H9 (cell line): Measurements from ENCODE around the gene DCTN5. TPM values are rescaled to one million over a fixed set of nuclear protein-coding genes. Genes with fewer than 3 reads are reported as not detected.
A peak's percentile ranks its signal among the peaks of the same experiment; 100 is the strongest.

Experiments used
- DNase-seq: peaks from one replicate; pipeline ENCODE4 v3.0.0-alpha.2; 2017
- H2AFZ ChIP-seq: one replicate; pipeline ENCODE4 v1.6.1; 2013; ENCODE audit warnings: mild to moderate bottlenecking, low read length, control low read depth, moderate library complexity
- H2AK5ac ChIP-seq: 2 replicates; pipeline ENCODE4 v1.6.1; 2013; ENCODE audit warnings: low read length, control low read depth, mixed read lengths; ENCODE audit not compliant: insufficient read length
- H2BK120ac ChIP-seq: one replicate; pipeline ENCODE4 v1.6.1; 2013; ENCODE audit warnings: low read depth, mild to moderate bottlenecking, low read length, control low read depth, inconsistent platforms; ENCODE audit not compliant: poor library complexity, severe bottlenecking
- H2BK12ac ChIP-seq: 2 replicates; pipeline ENCODE4 v1.6.1; 2013; ENCODE audit warnings: low read length, control low read depth, mixed read lengths, low read depth; ENCODE audit not compliant: insufficient read length
- H2BK15ac ChIP-seq: 2 replicates; pipeline ENCODE4 v1.6.1; 2013; ENCODE audit warnings: low read depth, low read length, control low read depth
- H2BK20ac ChIP-seq: one replicate; pipeline ENCODE4 v1.6.1; 2013; ENCODE audit warnings: low read depth, mild to moderate bottlenecking, low read length, control low read depth, inconsistent platforms; ENCODE audit not compliant: poor library complexity, severe bottlenecking
- H2BK5ac ChIP-seq: 2 replicates; pipeline ENCODE4 v1.6.1; 2013; ENCODE audit warnings: low read length, control low read depth, mixed read lengths; ENCODE audit not compliant: insufficient read length
- H3K14ac ChIP-seq: 2 replicates; pipeline ENCODE4 v1.6.1; 2013; ENCODE audit warnings: low read length, control low read depth; ENCODE audit not compliant: insufficient read depth
- H3K18ac ChIP-seq: 2 replicates; pipeline ENCODE4 v1.6.1; 2013; ENCODE audit warnings: low read depth, mild to moderate bottlenecking, mixed read lengths, low read length, control low read depth; ENCODE audit not compliant: insufficient read length
- H3K23ac ChIP-seq: 2 replicates; pipeline ENCODE4 v1.6.1; 2013; ENCODE audit warnings: low read length, control low read depth, mixed read lengths, low read depth; ENCODE audit not compliant: insufficient read length
- H3K23me2 ChIP-seq: 2 replicates; pipeline ENCODE4 v1.6.1; 2013; ENCODE audit warnings: low read depth, mild to moderate bottlenecking, mixed read lengths, low read length, control low read depth; ENCODE audit not compliant: insufficient read length, poor library complexity, severe bottlenecking
- H3K27ac ChIP-seq: 2 replicates; pipeline ENCODE4 v1.5.1; 2013; ENCODE audit warnings: low read length, control low read depth, mixed read lengths, low read depth; ENCODE audit not compliant: insufficient read length
- H3K27me3 ChIP-seq: 2 replicates; pipeline ENCODE4 v1.6.1; 2013; ENCODE audit warnings: low read length, control low read depth, inconsistent platforms; ENCODE audit not compliant: insufficient read depth
- H3K4ac ChIP-seq: 2 replicates; pipeline ENCODE4 v1.6.1; 2013; ENCODE audit warnings: low read depth, mild to moderate bottlenecking, control low read depth, inconsistent platforms, low read length, moderate library complexity
- H3K4me1 ChIP-seq: 2 replicates; pipeline ENCODE4 v1.6.1; 2013; ENCODE audit warnings: low read length, control low read depth, inconsistent platforms; ENCODE audit not compliant: insufficient read depth
- H3K4me2 ChIP-seq: 2 replicates; pipeline ENCODE4 v1.6.1; 2013; ENCODE audit warnings: low read length, control low read depth, mixed read lengths; ENCODE audit not compliant: insufficient read length, insufficient read depth
- H3K56ac ChIP-seq: 2 replicates; pipeline ENCODE4 v1.6.1; 2013; ENCODE audit warnings: low read depth, mild to moderate bottlenecking, mixed read lengths, low read length, control low read depth; ENCODE audit not compliant: insufficient read length
- H3K79me1 ChIP-seq: 2 replicates; pipeline ENCODE4 v1.6.1; 2013; ENCODE audit warnings: low read depth, mild to moderate bottlenecking, moderate library complexity, low read length, control low read depth, inconsistent platforms; ENCODE audit not compliant: insufficient read depth, poor library complexity, severe bottlenecking
- H3K79me2 ChIP-seq: 2 replicates; pipeline ENCODE4 v1.6.1; 2013; ENCODE audit warnings: low read length, control low read depth, inconsistent platforms; ENCODE audit not compliant: insufficient read depth
- H3K9ac ChIP-seq: 2 replicates; pipeline ENCODE4 v1.6.1; 2013; ENCODE audit warnings: low read length, control low read depth, mixed read lengths; ENCODE audit not compliant: insufficient read length; ENCODE audit errors: extremely low read depth
- H3K9me3 ChIP-seq: one replicate; pipeline ENCODE4 v1.6.1; 2013; ENCODE audit warnings: low read depth, low read length, inconsistent platforms; ENCODE audit not compliant: control insufficient read depth
- H3T11ph ChIP-seq: one replicate; pipeline ENCODE4 v1.6.1; 2013; ENCODE audit warnings: mild to moderate bottlenecking, low read length, control low read depth, inconsistent platforms
- H4K20me1 ChIP-seq: one replicate; pipeline ENCODE4 v1.6.1; 2013; ENCODE audit not compliant: control insufficient read depth, insufficient read length, insufficient read depth
- H4K5ac ChIP-seq: 2 replicates; pipeline ENCODE4 v1.6.1; 2013; ENCODE audit warnings: low read depth, mild to moderate bottlenecking, mixed read lengths, low read length, control low read depth; ENCODE audit not compliant: insufficient read length
- H4K8ac ChIP-seq: replicated peaks from 2 replicates; pipeline ENCODE4 v1.6.1; 2013; ENCODE audit warnings: low read length, control low read depth, mixed read lengths, low read depth; ENCODE audit not compliant: insufficient read length
- H4K91ac ChIP-seq: 2 replicates; pipeline ENCODE4 v1.6.1; 2013; ENCODE audit warnings: low read depth, mild to moderate bottlenecking, moderate library complexity, mixed read lengths, low read length, control low read depth; ENCODE audit not compliant: insufficient read length
- H3K27ac Mint-ChIP-seq, 3 experiments: 2 replicates in 2 of 3; 3 replicates in 1 of 3; pipeline ENCODE4 v1.8.0; 2020 to 2021; ENCODE audit warnings: mixed read lengths in 3 of 3, mild to moderate bottlenecking in 1 of 3, moderate library complexity in 1 of 3
- H3K27me3 Mint-ChIP-seq: 2 replicates; pipeline ENCODE4 v1.8.0; 2021; ENCODE audit warnings: low read depth, mild to moderate bottlenecking, moderate library complexity, mixed read lengths
- H3K36me3 Mint-ChIP-seq, 3 experiments: 2 replicates in 2 of 3; 3 replicates in 1 of 3; pipeline ENCODE4 v1.8.0; 2020 to 2021; ENCODE audit warnings: low read depth in 3 of 3, mixed read lengths in 3 of 3; ENCODE audit not compliant: insufficient read depth in 1 of 3
- H3K4me1 Mint-ChIP-seq, 2 experiments: 2 replicates each; pipeline ENCODE4 v1.8.0; 2020; ENCODE audit warnings: mixed read lengths in 2 of 2
- H3K4me3 Mint-ChIP-seq, 2 experiments: 2 replicates in 1 of 2; 3 replicates in 1 of 2; pipeline ENCODE4 v1.8.0; 2020 to 2021; ENCODE audit warnings: mild to moderate bottlenecking in 2 of 2, mixed read lengths in 2 of 2, moderate library complexity in 1 of 2
- H3K9me3 Mint-ChIP-seq, 2 experiments: 2 replicates in 1 of 2; 3 replicates in 1 of 2; pipeline ENCODE4 v1.8.0; 2020; ENCODE audit warnings: mild to moderate bottlenecking in 2 of 2, mixed read lengths in 2 of 2, moderate library complexity in 1 of 2
- CTCF ChIP-seq: fragments of 200-600 bp; sonication (generic); conservative IDR thresholded peaks from 3 replicates; pipeline ENCODE4 v1.8.0; 2021; ENCODE audit warnings: antibody characterized with exemption, mild to moderate bottlenecking
- WGBS: extraction: QIAGEN DNeasy Blood & Tissue Kit; methylation state at CpG from one replicate; pipeline ENCODE4 v1.1.7; 2013; ENCODE audit warnings: missing lambda C conversion rate, low lambda C conversion rate, mixed read lengths; ENCODE audit not compliant: insufficient read length; ENCODE audit errors: extremely low coverage; 5-methylcytosine and 5-hydroxymethylcytosine counted together
- total RNA-seq: library from RNA; stranded (reverse); gene quantifications from 2 replicates; pipeline ENCODE4 v1.2.1, GENCODE V29; 2021

The DCTN5 gene
- total RNA-seq, 1 experiment from 2014 or later = 114 TPM

- H3K36me3 Mint-ChIP-seq = peaks cover 2 to 19% (median 7%) of the 10 kb centered on the region in 3 experiments; a peak in 5 of 7 replicates
- Histone ChIP-seq H4K91ac (no peak within 1 kb of the TSS), H3K4me1 (no peaks in the 10 kb centered on the region), H3K4ac (no peak within 1 kb of the TSS), H2BK5ac (no peak within 1 kb of the TSS), H3K23me2 (peaks cover 8% of the 10 kb centered on the region), H3T11ph (no peak within 1 kb of the TSS), H3K79me1 (no peaks in the 10 kb centered on the region), H2AFZ (no peak within 1 kb of the TSS), H4K20me1 (peaks cover 3% of the 10 kb centered on the region), H3K27me3 (peaks cover 3% of the 10 kb centered on the region; the same call in 1 of the 2 replicates), H2BK15ac (no peak within 1 kb of the TSS), H3K9me3 (peaks cover 5% of the 10 kb centered on the region), H3K4me2 (peak within 1 kb of the TSS; percentile 79), H3K79me2 (no peaks in the 10 kb centered on the region), H2BK20ac (no peak within 1 kb of the TSS), H2AK5ac (no peak within 1 kb of the TSS), H4K8ac (no peak within 1 kb of the TSS), H2BK120ac (no peak within 1 kb of the TSS), H3K27ac (no peak within 1 kb of the TSS), H3K56ac (no peak within 1 kb of the TSS), H3K14ac (peak within 1 kb of the TSS; percentile 86; the same call in 1 of the 2 replicates), H4K5ac (no peak within 1 kb of the TSS), H2BK12ac (no peak within 1 kb of the TSS), H3K9ac (no peak within 1 kb of the TSS), H3K18ac (no peak within 1 kb of the TSS), H3K23ac (no peak within 1 kb of the TSS)
- H3K27me3 Mint-ChIP-seq = peaks cover 29% of the 10 kb centered on the region
- peak within 1 kb of the TSS; percentile 40 to 73 for H3K4me3 Mint-ChIP-seq
- H3K9me3 Mint-ChIP-seq = peaks cover 10 to 11% of the 10 kb centered on the region in 2 experiments
- TF ChIP-seq CTCF = no peak
- WGBS = no CpG with 5 or more reads among the region's 37 CpGs
- H3K27ac Mint-ChIP-seq = peak within 1 kb of the TSS in 1 of 3 experiments; percentile 11; a peak in 1 of 7 replicates
- H3K4me1 Mint-ChIP-seq = peaks cover 2 to 9% of the 10 kb centered on the region in 2 experiments; a peak in 3 of 4 replicates
- DNase-seq = peak; percentile 75
These were observed 71.7 kb downstream of the DCTN5 start, which contains the start of gene ERN2 for GRCh38 chr16:23712976-23713375. Gene ERN2 (minus strand): TSS chr16:23713222. CDS start chr16:23713187, 35 bp downstream.
